DND-41 (cell line): ENCODE results near the gene VANGL2.

Experiments
- CTCF ChIP-seq: IDR thresholded peaks from 2 replicates; pipeline ENCODE4 v1.5.1; 2012; ENCODE audit warnings: borderline replicate concordance, low read length, moderate library complexity, mild to moderate bottlenecking; ENCODE audit not compliant: poor library complexity, severe bottlenecking; ENCODE audit errors: extremely low read depth
- EZH2 ChIP-seq: IDR thresholded peaks from 3 replicates; pipeline ENCODE4 v1.6.1; 2012; ENCODE audit warnings: borderline replicate concordance, low read depth, mild to moderate bottlenecking, moderate library complexity, low read length, inconsistent platforms; ENCODE audit not compliant: severe bottlenecking

- TF ChIP-seq CTCF, result no peak
- no peak for TF ChIP-seq EZH2
These were observed 31.2 kb downstream of the VANGL2 start for GRCh38 chr1:160431571-160431970.
